C4-2B (cell line): Measurements from ENCODE around the gene CTNNA2.

Source experiments
- CTCF ChIP-seq: fragments of 450-650 bp; conservative IDR thresholded peaks from 2 replicates; pipeline ENCODE4 v1.5.1; 2017; ENCODE audit warnings: mild to moderate bottlenecking
- ZFX ChIP-seq: fragments of 450-650 bp; IDR thresholded peaks from 2 replicates; pipeline ENCODE4 v1.6.1; 2017

DNA sequence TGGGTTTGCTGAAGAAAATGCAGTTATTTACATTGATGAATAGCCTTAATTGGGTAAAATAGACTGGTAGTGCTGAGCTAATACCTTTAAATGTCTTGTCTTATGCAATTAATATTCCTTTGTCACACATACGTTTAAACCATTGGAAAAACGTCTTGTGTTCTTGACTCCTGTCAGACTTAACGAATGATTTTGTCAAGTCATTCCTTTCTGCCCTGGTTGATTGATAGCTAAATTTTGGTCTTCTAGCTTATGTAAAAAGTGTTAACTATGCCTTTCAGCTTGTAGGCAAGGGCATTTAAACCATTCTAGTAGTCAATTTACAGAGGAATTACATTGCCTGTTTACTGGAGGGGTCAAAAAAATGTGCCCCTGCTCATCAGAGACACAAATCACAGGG lies 897.5 kb downstream of the CTNNA2 start:
- TF ChIP-seq CTCF: no peak
- TF ChIP-seq ZFX: no peak
